ENCODE data around the gene RTN4IP1. TPM values are rescaled to one million over a fixed set of nuclear protein-coding genes. Genes with fewer than 3 reads are reported as not detected.

The RTN4IP1 gene
- total and polyA plus RNA-seq, 7 donors, result 10.0 to 25.6 (median 11.6) TPM

- Histone ChIP-seq H3K4me3 (no peak overlapping the region), H3K27ac (no peak overlapping the region), H3K4me1 (peaks cover 10% of the 10 kb centered on the region), H3K27me3 (ENCODE audit: insufficient read depth in 3 of 3, low read length in 2 of 3) (no peaks in the 10 kb centered on the region), H3K36me3 (ENCODE audit: insufficient read depth in 1 of 2, low read depth in 1 of 2) (peaks cover 6 to 28% of the 10 kb centered on the region in 2 donors), H3K9me3 (no peaks in the 10 kb centered on the region)
- 90 to 100% (median 97%) methylated on average over 1 of the region's 1 CpG for whole genome bisulfite sequencing, 3 donors
- intact Hi-C loops (cut with DNase I), result no loop called here
- no peak for DNase-seq
- no peak for TF ChIP-seq CTCF (IDR thresholded peaks at IDR 0.05)
- no peak for ATAC-seq
Observed at GRCh38 chr6:106613590-106613989, 15.7 kb downstream of the RTN4IP1 start.

GRCh38 chr6:106612671-106613416 is 16.5 kb downstream of the RTN4IP1 start:
- Histone ChIP-seq H3K9me3 (no peaks in the 10 kb centered on the region), H3K4me1 (peaks cover 10% of the 10 kb centered on the region), H3K27ac (no peak overlapping the region), H3K36me3 (ENCODE audit: insufficient read depth in 1 of 2, low read depth in 1 of 2) (peaks cover 6 to 22% of the 10 kb centered on the region in 2 donors), H3K4me3 (no peak overlapping the region), H3K27me3 (ENCODE audit: insufficient read depth in 3 of 3, low read length in 2 of 3) (no peaks in the 10 kb centered on the region)
- intact Hi-C loops (cut with DNase I), result no loop called here
- TF ChIP-seq CTCF (IDR thresholded peaks at IDR 0.05), result no peak
- no peak for ATAC-seq
- DNase-seq, result no peak
- WGBS, 3 donors, result 93 to 97% (median 96%) methylated on average over 9 of the region's 9 CpGs

GRCh38 chr6:106611030-106611429 is 18.3 kb downstream of the RTN4IP1 start:
- Histone ChIP-seq H3K27me3 (ENCODE audit: insufficient read depth in 3 of 3, low read length in 2 of 3) (no peaks in the 10 kb centered on the region), H3K4me3 (no peak overlapping the region), H3K27ac (no peak overlapping the region), H3K9me3 (no peaks in the 10 kb centered on the region), H3K4me1 (peaks cover 10% of the 10 kb centered on the region), H3K36me3 (ENCODE audit: insufficient read depth in 1 of 2, low read depth in 1 of 2) (peaks cover 2 to 9% of the 10 kb centered on the region in 2 donors)
- WGBS, 3 donors, result 51 to 66% (median 59%) methylated on average over 2 of the region's 2 CpGs
- peak; percentile 47 to 86 (median 76) for ATAC-seq
- DNase-seq, result no peak
- TF ChIP-seq CTCF (IDR thresholded peaks at IDR 0.05), result no peak
- intact Hi-C loops (cut with DNase I), result no loop called here

GRCh38 chr6:106609699-106610098 is 19.6 kb downstream of the RTN4IP1 start:
- H3K9me3 ChIP-seq, result no peaks in the 10 kb centered on the region
- peak in 1 of 4 donors; percentile 50 for ATAC-seq
- no peak overlapping the region for H3K4me3 ChIP-seq
- H3K27ac ChIP-seq, result no peak overlapping the region
- peaks cover 10% of the 10 kb centered on the region for H3K4me1 ChIP-seq
- peak; percentile 18 for TF ChIP-seq CTCF (IDR thresholded peaks at IDR 0.05)
- no peak for DNase-seq
- peaks cover 2 to 9% of the 10 kb centered on the region in 2 donors for H3K36me3 ChIP-seq (ENCODE audit: insufficient read depth in 1 of 2, low read depth in 1 of 2)
- H3K27me3 ChIP-seq (ENCODE audit: insufficient read depth in 3 of 3, low read length in 2 of 3), result no peaks in the 10 kb centered on the region
- WGBS, 3 donors, result 76 to 82% (median 79%) methylated on average over 6 of the region's 6 CpGs
- intact Hi-C loops (cut with DNase I), result loop anchor here (2.0 to 10.0 kb wide), 2 partner anchors 369 to 375 kb away; no protein-coding TSS in a partner anchor

Measured in psoas muscle (tissue), 8 donors.